CD4-positive, alpha-beta T cell treated with Interferon gamma for 1 hour (primary cell): ENCODE data around the gene MAN2A2.
A peak's percentile ranks its signal among the peaks of the same experiment; 100 is the strongest.

Source experiments
- DNase-seq: peaks from one replicate; pipeline ENCODE4 v3.0.0-alpha.2; 2020

The MAN2A2 gene

GRCh38 chr15:90947577-90948357, 44.7 kb downstream of the MAN2A2 start:
- DNase-seq, result no peak

- DNase-seq, result no peak
Measured at GRCh38 chr15:90948506-90948905, 45.4 kb downstream of the MAN2A2 start.

GRCh38 chr15:90949979-90950675, 47.0 kb downstream of the MAN2A2 start:
- no peak for DNase-seq

- no peak for DNase-seq
Measured at GRCh38 chr15:90950676-90951075, 47.6 kb downstream of the MAN2A2 start.

DNA sequence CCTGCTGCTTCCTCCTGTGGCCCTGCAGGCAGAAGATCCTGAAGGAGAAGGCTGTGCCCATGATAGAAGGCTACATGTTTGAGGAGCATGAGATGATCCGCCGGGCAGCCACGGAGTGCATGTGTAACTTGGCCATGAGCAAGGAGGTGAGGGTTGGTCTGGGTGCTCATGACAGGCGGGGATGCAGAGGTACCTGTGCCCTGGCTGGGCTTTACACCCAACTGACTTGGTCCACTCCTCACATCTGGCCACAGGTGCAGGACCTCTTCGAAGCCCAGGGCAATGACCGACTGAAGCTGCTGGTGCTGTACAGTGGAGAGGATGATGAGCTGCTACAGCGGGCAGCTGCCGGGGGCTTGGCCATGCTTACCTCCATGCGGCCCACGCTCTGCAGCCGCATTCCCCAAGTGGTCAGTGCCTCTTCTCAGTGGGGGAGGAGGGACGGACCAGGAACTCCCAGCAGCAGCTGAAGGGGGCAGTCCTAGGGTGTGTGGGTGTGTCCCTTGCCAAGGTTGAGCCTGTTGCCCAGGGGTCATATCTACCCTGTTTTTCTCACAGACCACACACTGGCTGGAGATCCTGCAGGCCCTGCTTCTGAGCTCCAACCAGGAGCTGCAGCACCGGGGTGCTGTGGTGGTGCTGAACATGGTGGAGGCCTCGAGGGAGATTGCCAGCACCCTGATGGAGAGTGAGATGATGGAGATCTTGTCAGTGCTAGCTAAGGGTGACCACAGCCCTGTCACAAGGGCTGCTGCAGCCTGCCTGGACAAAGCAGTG, 50.0 kb downstream of the MAN2A2 start:
- DNase-seq, result no peak

- DNase-seq, result no peak
Measured at GRCh38 chr15:90953947-90954711, 51.0 kb downstream of the MAN2A2 start.

DNA sequence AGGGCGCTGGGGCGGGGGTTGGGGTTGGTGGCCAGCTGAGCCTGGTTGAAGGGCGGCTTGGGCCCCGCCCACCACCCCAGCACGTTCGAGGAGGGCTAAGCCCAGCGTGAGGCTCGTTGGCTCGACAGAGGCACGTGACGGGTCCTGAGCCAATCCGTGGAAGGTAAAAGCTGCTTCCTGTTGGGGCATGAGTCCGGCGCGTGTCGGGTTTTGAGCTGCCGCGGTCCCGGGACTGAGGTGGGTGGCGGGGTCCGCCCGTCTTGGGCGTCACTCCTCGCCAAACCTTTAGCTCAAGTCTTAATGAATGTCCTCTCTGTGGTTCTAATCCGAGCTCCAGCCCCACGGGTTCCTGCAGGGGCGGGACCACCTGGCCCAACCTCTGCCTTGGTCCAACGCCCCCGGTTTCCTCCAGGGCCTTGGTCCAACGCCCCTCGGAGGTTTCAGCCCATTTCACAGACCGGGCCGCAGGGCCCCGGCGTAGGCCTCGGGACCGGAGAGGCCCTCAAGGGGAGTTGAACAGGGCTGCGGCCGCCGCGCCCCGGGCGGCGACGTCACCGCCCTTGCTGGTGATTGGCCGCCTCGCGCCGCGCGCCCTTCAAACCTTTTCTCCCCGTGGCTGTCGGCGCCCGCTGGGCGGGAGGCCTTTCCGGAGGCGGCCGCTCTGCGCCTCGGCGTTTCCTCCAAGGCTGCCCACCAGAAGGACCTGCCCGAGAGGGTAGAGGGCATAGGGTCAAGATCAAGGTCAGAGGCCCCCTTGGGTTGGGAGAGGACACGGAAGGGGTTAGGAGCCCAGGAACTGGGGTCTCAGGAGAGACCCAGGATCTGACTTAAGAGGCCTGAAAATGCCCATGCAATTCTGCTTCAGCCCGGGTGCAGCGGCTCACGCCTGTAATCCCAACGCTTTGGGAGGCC, 51.9 kb downstream of the MAN2A2 start, which contains the start of gene RCCD1:
RCCD1 (plus strand) TSS at position 173 of the 912 bp plus-strand sequence. CDS start 1,851 bp downstream, outside the sequence.
- peak; percentile 91 for DNase-seq

DNA sequence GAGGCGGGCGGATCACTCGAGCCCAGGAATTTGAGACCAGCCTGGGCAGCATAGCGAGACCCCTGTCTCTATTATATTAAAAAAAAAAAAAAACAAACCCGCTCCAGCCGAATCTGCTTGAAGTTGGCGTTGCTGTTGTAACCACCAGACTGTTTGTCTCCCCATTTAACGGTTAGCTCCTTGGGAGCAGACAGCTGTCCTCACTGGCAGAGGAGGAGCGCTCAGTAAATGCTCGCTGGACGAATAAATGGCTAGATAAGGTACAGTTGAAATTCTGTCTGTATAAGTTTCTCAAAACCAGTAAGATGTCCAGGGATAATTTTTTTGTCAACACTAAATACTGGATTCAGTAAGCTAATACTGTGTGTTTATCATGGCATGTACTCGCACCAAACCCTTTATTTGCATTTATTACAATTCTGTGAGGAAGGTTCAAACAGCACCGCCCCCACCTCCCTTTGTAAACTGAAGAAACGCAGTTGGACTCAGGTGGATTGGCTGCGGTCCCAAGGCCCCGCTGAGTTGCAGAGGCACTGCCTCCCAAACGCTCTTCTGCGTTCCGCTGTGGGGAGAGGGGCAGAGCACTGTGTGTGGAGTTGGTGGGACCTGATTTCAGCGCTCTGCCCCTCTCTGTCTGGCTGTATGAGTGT, 52.6 kb downstream of the MAN2A2 start:
- no peak for DNase-seq

DNA sequence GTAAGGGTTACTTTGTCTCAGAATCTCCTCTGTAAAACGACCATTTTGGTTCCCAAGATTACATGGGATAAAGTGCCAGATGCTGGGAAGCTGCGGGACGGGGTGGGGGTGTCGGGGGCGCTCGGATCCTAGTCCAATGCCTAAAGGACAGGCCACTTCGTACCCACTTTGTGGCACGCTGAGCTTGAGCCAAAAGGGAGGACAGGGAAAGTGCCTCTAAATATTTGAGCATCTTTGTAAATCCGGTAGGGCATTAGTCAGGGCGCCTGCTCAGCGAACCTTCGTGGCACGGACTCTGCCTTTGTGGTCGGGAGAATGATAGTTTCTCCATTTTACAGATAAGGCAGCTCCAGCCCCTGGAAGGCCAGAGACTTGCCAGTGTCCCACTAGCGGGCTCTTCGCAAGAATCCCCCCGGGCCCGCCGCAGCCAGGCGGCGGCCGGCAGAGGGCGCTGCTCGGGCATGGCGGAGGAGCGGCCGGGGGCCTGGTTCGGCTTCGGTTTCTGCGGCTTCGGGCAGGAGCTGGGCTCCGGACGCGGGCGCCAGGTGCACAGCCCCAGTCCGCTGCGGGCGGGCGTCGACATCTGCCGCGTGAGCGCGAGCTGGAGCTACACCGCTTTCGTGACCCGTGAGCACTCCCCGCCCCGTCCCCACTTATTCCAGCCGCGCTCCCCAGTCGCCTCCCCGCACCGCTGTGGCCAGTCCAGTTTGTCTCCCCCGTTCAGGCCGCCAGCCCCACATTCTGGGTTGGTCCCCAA, 53.4 kb downstream of the MAN2A2 start:
- peak; percentile 63 for DNase-seq

- DNase-seq, result no peak
Measured at GRCh38 chr15:90957031-90957790, 54.1 kb downstream of the MAN2A2 start.

DNA sequence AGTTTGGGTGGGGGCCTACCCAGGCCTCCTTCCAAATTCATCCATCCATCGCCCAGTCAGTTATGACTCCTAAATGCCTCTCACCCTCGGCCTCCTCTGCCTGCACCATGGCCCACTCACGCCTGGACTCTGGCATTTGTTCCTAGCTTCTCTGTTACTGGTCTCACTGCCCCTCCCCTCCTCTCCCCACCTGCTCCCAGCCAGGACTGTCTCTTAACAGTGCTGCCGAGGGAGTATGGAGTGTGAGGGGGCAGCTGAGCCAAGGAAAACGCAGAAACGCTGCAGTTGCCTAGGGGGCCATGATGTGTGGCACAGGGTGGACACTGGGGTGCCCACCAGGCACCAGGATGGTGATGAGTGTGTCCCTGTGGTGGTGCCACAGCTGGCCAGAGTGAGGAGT, 54.7 kb downstream of the MAN2A2 start:
- no peak for DNase-seq

GRCh38 chr15:90959028-90959595, 56.0 kb downstream of the MAN2A2 start:
- DNase-seq, result no peak

DNA sequence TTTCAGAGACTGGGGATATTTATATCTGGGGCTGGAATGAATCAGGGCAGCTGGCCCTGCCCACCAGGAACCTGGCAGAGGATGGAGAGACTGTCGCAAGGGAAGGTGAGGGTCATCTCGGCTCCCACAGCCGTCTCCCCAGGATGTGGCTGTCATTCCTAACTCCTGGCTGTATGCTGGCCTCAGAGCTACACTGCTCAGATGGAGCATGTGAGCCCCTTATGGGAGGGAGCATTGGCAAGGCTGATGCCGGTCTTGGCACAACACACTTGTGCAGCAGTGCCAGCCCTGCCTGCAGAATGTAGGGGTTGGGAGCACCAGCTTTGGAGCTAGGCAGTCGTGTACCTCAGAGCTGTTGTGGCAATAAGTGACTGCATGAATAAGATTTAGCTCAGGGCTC, 56.8 kb downstream of the MAN2A2 start:
- DNase-seq, result no peak

DNA sequence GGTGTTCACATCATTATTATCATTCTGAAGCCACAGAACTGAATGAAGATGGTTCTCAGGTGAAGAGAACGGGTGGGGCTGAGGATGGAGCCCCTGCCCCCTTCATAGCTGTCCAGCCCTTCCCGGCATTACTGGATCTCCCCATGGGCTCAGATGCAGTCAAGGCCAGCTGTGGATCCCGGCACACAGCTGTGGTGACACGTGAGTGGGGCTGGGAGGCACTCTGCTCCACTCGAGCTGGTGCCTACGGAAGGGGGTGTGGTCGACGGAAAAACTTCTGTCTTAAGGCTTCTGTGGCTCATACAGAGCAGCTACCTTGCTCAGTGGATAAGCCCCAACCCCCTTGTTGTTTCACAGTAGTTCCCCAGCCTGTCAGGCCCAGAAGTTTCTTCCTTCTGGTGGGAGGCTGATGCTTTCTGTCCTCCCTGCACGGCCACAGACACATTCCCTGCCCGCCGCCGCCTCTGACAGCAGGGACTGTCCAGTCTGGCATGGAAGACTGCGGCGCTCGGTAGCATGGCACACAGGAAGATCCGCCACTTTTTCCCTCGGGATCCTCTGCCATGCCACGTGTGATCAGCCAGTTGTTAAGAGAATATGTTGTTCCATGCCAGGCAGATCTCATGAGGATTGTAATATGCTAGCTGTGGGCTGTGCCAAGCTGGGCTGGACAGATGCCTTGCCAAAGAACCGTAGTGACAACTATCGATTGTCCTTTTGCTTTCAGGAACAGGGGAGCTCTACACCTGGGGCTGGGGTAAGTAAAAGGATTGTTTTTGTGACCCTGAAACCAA, 57.4 kb downstream of the MAN2A2 start:
- no peak for DNase-seq

- no peak for DNase-seq
Measured at GRCh38 chr15:90962021-90962420, 58.9 kb downstream of the MAN2A2 start.

DNA sequence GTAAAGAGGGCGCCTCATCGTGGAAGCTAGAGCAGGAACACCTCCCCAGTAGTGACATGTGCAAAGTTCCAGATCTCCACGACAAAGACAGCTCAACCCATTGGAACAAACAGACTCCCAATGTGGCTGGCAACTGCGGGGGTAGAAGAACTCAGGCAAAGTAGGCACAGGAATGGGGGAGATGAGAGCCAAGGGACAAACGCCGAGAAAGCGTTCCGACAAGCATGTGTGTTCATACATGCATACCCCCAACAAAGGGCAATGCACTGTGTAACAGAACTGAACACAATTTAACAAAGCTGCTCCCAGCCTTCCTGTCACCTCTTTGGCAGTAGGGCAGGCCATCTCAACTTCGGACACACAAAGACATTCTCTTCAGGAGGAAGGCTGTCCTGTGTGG, 63.2 kb downstream of the MAN2A2 start:
- no peak for DNase-seq

GRCh38 chr15:90967206-90967605, 64.1 kb downstream of the MAN2A2 start:
- DNase-seq, result no peak

GRCh38 chr15:90968434-90968833, 65.3 kb downstream of the MAN2A2 start:
- no peak for DNase-seq
